HepG2 (cell line): ENCODE results near the gene RHBDD3. TPM values are rescaled to one million over a fixed set of nuclear protein-coding genes. Genes with fewer than 3 reads are reported as not detected.

Experiments
- MAF1 ChIP-seq: sonication (generic); formaldehyde crosslinking; IDR thresholded peaks from 2 replicates; pipeline ENCODE4 v1.5.0; 2020; ENCODE audit warnings: missing genetic modification reagents, borderline replicate concordance
- NFE2L1 ChIP-seq: sonication (generic); formaldehyde crosslinking; IDR thresholded peaks from 2 replicates; pipeline ENCODE4 v1.4.0; 2020; ENCODE audit warnings: missing genetic modification reagents, mild to moderate bottlenecking, borderline replicate concordance
- NFIB ChIP-seq: sonication (generic); formaldehyde crosslinking; IDR thresholded peaks from 2 replicates; pipeline ENCODE4 v1.9.0; 2021; ENCODE audit warnings: missing genetic modification reagents, mild to moderate bottlenecking, borderline replicate concordance
- NFKB2 ChIP-seq: sonication (generic); formaldehyde crosslinking; IDR thresholded peaks from 2 replicates; pipeline ENCODE4 v1.4.0; 2020; ENCODE audit warnings: missing genetic modification reagents, borderline replicate concordance
- SALL2 ChIP-seq: sonication (generic); formaldehyde crosslinking; IDR thresholded peaks from 2 replicates; pipeline ENCODE4 v1.8.1; 2023; ENCODE audit warnings: mild to moderate bottlenecking, missing genetic modification reagents, inconsistent platforms
- ZC3H4 ChIP-seq: sonication (generic); formaldehyde crosslinking; IDR thresholded peaks from 2 replicates; pipeline ENCODE4 v1.4.0; 2020; ENCODE audit warnings: missing genetic modification reagents, borderline replicate concordance
- ZNF670 ChIP-seq: sonication (generic); formaldehyde crosslinking; IDR thresholded peaks from 2 replicates; pipeline ENCODE4 v1.8.0; 2022; ENCODE audit warnings: mild to moderate bottlenecking, missing genetic modification reagents, borderline replicate concordance
- polyA plus RNA-seq, 8 experiments: library from polyadenylated mRNA; depleted of rRNA in 3 of 8; stranded (reverse) in 7 of 8; unstranded in 1 of 8; fragments of >200 nt; fragmentation: Illumina TruSeq in 4 of 8; extraction: Trizol in 4 of 8; gene quantifications; 2 replicates each; pipeline versions ENCODE4 v1.2.1 to v1.2.3, GENCODE V29; 2011 to 2016; ENCODE audit warnings: low read depth in 4 of 8, missing spikeins in 1 of 8, mixed read lengths in 1 of 8; ENCODE audit not compliant: insufficient read depth in 1 of 8
- total RNA-seq, 5 experiments: library from RNA; depleted of rRNA; stranded (reverse); fragments of >200 nt; fragmentation: Illumina TruSeq; extraction: Trizol; gene quantifications; 2 replicates each; pipeline ENCODE4 v1.2.3, GENCODE V29; 2016; ENCODE audit warnings: low read depth in 1 of 5
- TF ChIP-seq, protein P1 (sequence below): sonication (generic); formaldehyde crosslinking; IDR thresholded peaks from 2 replicates; pipeline ENCODE4 v1.4.0; 2020; ENCODE audit warnings: missing genetic modification reagents
- TF ChIP-seq, protein P2 (sequence below): sonication (generic); formaldehyde crosslinking; IDR thresholded peaks from 2 replicates; pipeline ENCODE4 v1.4.0; 2020; ENCODE audit warnings: missing genetic modification reagents, borderline replicate concordance
- TF ChIP-seq, protein P3 (sequence below): sonication (generic); formaldehyde crosslinking; IDR thresholded peaks from 2 replicates; pipeline ENCODE4 v1.8.1; 2023; ENCODE audit warnings: mild to moderate bottlenecking, missing genetic modification reagents, borderline replicate concordance
- TF ChIP-seq, protein P4 (sequence below): sonication (generic); formaldehyde crosslinking; IDR thresholded peaks from 2 replicates; pipeline ENCODE4 v1.4.0; 2020; ENCODE audit warnings: low read depth, missing genetic modification reagents
- TF ChIP-seq, protein P5 (sequence below): sonication (generic); formaldehyde crosslinking; IDR thresholded peaks from 2 replicates; pipeline ENCODE4 v1.4.0; 2020; ENCODE audit warnings: mild to moderate bottlenecking, low read depth, missing genetic modification reagents

RHBDD3 gene
- total and polyA plus RNA-seq, 2 of the 13 experiments (the other 11 are each of a cell fraction or from before 2014, with no cell fraction given) = 12.1 to 26.7 TPM

DNA sequence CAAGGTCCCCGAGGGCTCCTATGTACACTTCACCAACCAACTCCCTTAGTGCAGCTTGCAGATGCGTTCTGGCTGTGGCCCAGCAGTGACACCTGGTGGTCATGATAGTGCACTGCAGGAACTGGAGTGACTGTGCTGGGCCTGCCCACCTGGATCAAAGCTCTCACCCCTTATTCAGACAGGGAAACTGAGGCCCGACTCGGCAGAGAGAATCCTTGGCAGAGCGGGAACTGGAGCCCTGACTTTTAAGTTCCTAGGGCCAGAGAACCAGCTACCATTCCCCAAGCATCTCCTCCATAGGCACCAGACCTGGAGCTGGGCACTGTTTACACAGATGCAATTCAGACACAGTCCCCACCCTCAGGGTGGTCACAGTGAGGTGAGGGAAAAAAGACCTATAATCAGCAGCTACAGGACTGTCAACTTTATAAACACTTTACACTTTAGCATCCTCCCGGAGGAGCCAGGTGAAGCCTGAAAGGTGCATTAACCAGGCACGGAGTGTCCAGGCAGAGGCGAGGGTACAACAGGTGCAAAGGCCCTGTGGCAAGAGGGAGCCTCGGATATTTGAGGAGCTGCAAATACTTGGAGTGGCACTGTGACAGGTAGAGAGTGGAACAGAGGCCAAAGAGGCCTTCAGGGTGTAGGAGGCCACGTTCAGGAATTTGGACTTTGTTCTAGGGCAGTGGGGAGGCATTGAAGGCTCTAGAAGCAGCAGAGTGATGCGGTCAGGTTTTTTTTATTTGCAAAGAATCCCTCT is 22.0 kb downstream of the RHBDD3 start (continued):
- TF ChIP-seq, protein P1, sequence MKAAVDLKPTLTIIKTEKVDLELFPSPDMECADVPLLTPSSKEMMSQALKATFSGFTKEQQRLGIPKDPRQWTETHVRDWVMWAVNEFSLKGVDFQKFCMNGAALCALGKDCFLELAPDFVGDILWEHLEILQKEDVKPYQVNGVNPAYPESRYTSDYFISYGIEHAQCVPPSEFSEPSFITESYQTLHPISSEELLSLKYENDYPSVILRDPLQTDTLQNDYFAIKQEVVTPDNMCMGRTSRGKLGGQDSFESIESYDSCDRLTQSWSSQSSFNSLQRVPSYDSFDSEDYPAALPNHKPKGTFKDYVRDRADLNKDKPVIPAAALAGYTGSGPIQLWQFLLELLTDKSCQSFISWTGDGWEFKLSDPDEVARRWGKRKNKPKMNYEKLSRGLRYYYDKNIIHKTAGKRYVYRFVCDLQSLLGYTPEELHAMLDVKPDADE (CRISPR knock-in tag) = no peak
- no peak for TF ChIP-seq NFKB2 (CRISPR knock-in tag)
- no peak for TF ChIP-seq SALL2
- no peak for TF ChIP-seq NFE2L1
- TF ChIP-seq, protein P2, sequence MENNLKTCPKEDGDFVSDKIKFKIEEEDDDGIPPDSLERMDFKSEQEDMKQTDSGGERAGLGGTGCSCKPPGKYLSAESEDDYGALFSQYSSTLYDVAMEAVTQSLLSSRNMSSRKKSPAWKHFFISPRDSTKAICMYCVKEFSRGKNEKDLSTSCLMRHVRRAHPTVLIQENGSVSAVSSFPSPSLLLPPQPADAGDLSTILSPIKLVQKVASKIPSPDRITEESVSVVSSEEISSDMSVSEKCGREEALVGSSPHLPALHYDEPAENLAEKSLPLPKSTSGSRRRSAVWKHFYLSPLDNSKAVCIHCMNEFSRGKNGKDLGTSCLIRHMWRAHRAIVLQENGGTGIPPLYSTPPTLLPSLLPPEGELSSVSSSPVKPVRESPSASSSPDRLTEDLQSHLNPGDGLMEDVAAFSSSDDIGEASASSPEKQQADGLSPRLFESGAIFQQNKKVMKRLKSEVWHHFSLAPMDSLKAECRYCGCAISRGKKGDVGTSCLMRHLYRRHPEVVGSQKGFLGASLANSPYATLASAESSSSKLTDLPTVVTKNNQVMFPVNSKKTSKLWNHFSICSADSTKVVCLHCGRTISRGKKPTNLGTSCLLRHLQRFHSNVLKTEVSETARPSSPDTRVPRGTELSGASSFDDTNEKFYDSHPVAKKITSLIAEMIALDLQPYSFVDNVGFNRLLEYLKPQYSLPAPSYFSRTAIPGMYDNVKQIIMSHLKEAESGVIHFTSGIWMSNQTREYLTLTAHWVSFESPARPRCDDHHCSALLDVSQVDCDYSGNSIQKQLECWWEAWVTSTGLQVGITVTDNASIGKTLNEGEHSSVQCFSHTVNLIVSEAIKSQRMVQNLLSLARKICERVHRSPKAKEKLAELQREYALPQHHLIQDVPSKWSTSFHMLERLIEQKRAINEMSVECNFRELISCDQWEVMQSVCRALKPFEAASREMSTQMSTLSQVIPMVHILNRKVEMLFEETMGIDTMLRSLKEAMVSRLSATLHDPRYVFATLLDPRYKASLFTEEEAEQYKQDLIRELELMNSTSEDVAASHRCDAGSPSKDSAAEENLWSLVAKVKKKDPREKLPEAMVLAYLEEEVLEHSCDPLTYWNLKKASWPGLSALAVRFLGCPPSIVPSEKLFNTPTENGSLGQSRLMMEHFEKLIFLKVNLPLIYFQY (CRISPR knock-in tag) = no peak
- TF ChIP-seq ZNF670 (CRISPR knock-in tag) = 0 out of 2 replicates have a peak, but pooled peaks have one; percentile 53
- TF ChIP-seq MAF1 (CRISPR knock-in tag) = no peak
- TF ChIP-seq, protein P3, sequence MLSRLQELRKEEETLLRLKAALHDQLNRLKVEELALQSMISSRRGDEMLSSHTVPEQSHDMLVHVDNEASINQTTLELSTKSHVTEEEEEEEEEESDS (CRISPR knock-in tag) = no peak
- no peak for TF ChIP-seq ZC3H4 (CRISPR knock-in tag)
- TF ChIP-seq, protein P4, sequence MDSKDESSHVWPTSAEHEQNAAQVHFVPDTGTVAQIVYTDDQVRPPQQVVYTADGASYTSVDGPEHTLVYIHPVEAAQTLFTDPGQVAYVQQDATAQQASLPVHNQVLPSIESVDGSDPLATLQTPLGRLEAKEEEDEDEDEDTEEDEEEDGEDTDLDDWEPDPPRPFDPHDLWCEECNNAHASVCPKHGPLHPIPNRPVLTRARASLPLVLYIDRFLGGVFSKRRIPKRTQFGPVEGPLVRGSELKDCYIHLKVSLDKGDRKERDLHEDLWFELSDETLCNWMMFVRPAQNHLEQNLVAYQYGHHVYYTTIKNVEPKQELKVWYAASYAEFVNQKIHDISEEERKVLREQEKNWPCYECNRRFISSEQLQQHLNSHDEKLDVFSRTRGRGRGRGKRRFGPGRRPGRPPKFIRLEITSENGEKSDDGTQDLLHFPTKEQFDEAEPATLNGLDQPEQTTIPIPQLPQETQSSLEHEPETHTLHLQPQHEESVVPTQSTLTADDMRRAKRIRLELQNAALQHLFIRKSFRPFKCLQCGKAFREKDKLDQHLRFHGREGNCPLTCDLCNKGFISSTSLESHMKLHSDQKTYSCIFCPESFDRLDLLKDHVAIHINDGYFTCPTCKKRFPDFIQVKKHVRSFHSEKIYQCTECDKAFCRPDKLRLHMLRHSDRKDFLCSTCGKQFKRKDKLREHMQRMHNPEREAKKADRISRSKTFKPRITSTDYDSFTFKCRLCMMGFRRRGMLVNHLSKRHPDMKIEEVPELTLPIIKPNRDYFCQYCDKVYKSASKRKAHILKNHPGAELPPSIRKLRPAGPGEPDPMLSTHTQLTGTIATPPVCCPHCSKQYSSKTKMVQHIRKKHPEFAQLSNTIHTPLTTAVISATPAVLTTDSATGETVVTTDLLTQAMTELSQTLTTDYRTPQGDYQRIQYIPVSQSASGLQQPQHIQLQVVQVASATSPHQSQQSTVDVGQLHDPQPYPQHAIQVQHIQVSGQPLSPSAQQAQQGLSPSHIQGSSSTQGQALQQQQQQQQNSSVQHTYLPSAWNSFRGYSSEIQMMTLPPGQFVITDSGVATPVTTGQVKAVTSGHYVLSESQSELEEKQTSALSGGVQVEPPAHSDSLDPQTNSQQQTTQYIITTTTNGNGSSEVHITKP = no peak
- TF ChIP-seq, protein P5, sequence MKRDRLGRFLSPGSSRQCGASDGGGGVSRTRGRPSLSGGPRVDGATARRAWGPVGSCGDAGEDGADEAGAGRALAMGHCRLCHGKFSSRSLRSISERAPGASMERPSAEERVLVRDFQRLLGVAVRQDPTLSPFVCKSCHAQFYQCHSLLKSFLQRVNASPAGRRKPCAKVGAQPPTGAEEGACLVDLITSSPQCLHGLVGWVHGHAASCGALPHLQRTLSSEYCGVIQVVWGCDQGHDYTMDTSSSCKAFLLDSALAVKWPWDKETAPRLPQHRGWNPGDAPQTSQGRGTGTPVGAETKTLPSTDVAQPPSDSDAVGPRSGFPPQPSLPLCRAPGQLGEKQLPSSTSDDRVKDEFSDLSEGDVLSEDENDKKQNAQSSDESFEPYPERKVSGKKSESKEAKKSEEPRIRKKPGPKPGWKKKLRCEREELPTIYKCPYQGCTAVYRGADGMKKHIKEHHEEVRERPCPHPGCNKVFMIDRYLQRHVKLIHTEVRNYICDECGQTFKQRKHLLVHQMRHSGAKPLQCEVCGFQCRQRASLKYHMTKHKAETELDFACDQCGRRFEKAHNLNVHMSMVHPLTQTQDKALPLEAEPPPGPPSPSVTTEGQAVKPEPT (CRISPR knock-in tag) = no peak
- TF ChIP-seq NFIB (CRISPR knock-in tag) = no peak
